Measurements from ENCODE around the gene CACNA1C.
A peak's percentile ranks its signal among the peaks of the same experiment; 100 is the strongest.

The CACNA1C gene

GRCh38 chr12:2302711-2303580, 250.2 kb downstream of the CACNA1C start:
- DNase-seq: no peak

GRCh38 chr12:2304223-2304622, 251.4 kb downstream of the CACNA1C start:
- no peak for DNase-seq

- DNase-seq: peak; percentile 14
Observed at GRCh38 chr12:2306012-2306411, 253.2 kb downstream of the CACNA1C start.

- DNase-seq: no peak
Observed at GRCh38 chr12:2306735-2307134, 253.9 kb downstream of the CACNA1C start.

GRCh38 chr12:2307550-2307949, 254.8 kb downstream of the CACNA1C start:
- no peak for DNase-seq

- DNase-seq: no peak
Observed at GRCh38 chr12:2309647-2310046, 256.9 kb downstream of the CACNA1C start.

GRCh38 chr12:2311020-2311778, 258.4 kb downstream of the CACNA1C start:
- no peak for DNase-seq

- DNase-seq: no peak
Observed at GRCh38 chr12:2312175-2312574, 259.4 kb downstream of the CACNA1C start.

- DNase-seq: no peak
Observed at GRCh38 chr12:2312770-2313169, 260.0 kb downstream of the CACNA1C start.

GRCh38 chr12:2314492-2314891, 261.7 kb downstream of the CACNA1C start:
- no peak for DNase-seq

GRCh38 chr12:2317772-2318171, 265.0 kb downstream of the CACNA1C start:
- no peak for DNase-seq

GRCh38 chr12:2318286-2318685, 265.5 kb downstream of the CACNA1C start:
- DNase-seq: no peak

- DNase-seq: no peak
Observed at GRCh38 chr12:2319136-2319535, 266.3 kb downstream of the CACNA1C start.

GRCh38 chr12:2319737-2320506, 267.1 kb downstream of the CACNA1C start:
- no peak for DNase-seq

- no peak for DNase-seq
Observed at GRCh38 chr12:2320841-2321240, 268.1 kb downstream of the CACNA1C start.

- DNase-seq: peak; percentile 89
Observed at GRCh38 chr12:2322554-2323120, 269.9 kb downstream of the CACNA1C start.

- DNase-seq: no peak
Observed at GRCh38 chr12:2323532-2324255, 270.9 kb downstream of the CACNA1C start.

- peak; percentile 98 for DNase-seq
Observed at GRCh38 chr12:2324387-2324786, 271.6 kb downstream of the CACNA1C start.

- no peak for DNase-seq
Observed at GRCh38 chr12:2325519-2325918, 272.7 kb downstream of the CACNA1C start.

- no peak for DNase-seq
Observed at GRCh38 chr12:2326470-2326869, 273.7 kb downstream of the CACNA1C start.

GRCh38 chr12:2328661-2329060, 275.9 kb downstream of the CACNA1C start:
- no peak for DNase-seq

- DNase-seq: no peak
Observed at GRCh38 chr12:2329661-2330210, 276.9 kb downstream of the CACNA1C start.

Data from NCI-H1092 (cell line).